Fibroblast of mammary gland (primary cell): ENCODE data around the gene PSMB11.

Source experiments
- DNase-seq: peaks from one replicate; pipeline ENCODE4 v3.0.0-alpha.2; 2010; ENCODE audit warnings: low read depth
- H3K4me3 ChIP-seq: 2 replicates; pipeline ENCODE4 v1.5.1; 2011; ENCODE audit warnings: low read depth, mild to moderate bottlenecking, low read length, moderate library complexity; ENCODE audit not compliant: control insufficient read depth
- CTCF ChIP-seq: conservative IDR thresholded peaks from 2 replicates; pipeline ENCODE4 v1.5.1; 2011; ENCODE audit warnings: low read depth, low read length, inconsistent platforms; ENCODE audit not compliant: control insufficient read depth, insufficient read depth

Gene PSMB11

GRCh38 chr14:23018107-23018506 is 23.9 kb upstream of the PSMB11 start:
- TF ChIP-seq CTCF, result no peak
- no peak overlapping the region for H3K4me3 ChIP-seq
- no peak for DNase-seq

GRCh38 chr14:23020143-23021128 is 21.6 kb upstream of the PSMB11 start:
- DNase-seq, result no peak
- no peak for TF ChIP-seq CTCF
- H3K4me3 ChIP-seq, result no peak overlapping the region

GRCh38 chr14:23021434-23021833 is 20.6 kb upstream of the PSMB11 start:
- TF ChIP-seq CTCF, result no peak

GRCh38 chr14:23021889-23022442 is 20.0 kb upstream of the PSMB11 start:
- TF ChIP-seq CTCF, result no peak
- DNase-seq, result no peak
- no peak overlapping the region for H3K4me3 ChIP-seq

More at GRCh38 chr14:23021434-23021833, 20.6 kb upstream of the PSMB11 start:
- no peak for DNase-seq
- H3K4me3 ChIP-seq, result no peak overlapping the region

- no peak overlapping the region for H3K4me3 ChIP-seq
- DNase-seq, result no peak
- no peak for TF ChIP-seq CTCF
Observed at GRCh38 chr14:23023022-23023794, 18.8 kb upstream of the PSMB11 start.

GRCh38 chr14:23023795-23024152 is 18.2 kb upstream of the PSMB11 start:
- no peak for DNase-seq
- no peak overlapping the region for H3K4me3 ChIP-seq
- no peak for TF ChIP-seq CTCF
